Nephron (organoid): Measurements from ENCODE around the gene CCDC17.
A peak's percentile ranks its signal among the peaks of the same experiment; 100 is the strongest.

ENCODE experiments used
- H3K27ac Mint-ChIP-seq, 3 experiments: 2 replicates each; pipeline ENCODE4 v1.8.0; 2020; ENCODE audit warnings: mixed read lengths in 3 of 3, mild to moderate bottlenecking in 2 of 3, moderate library complexity in 1 of 3
- H3K27me3 Mint-ChIP-seq: 2 replicates; pipeline ENCODE4 v1.8.0; 2021; ENCODE audit warnings: low read depth, mild to moderate bottlenecking, moderate library complexity, mixed read lengths
- H3K36me3 Mint-ChIP-seq: 2 replicates; pipeline ENCODE4 v1.8.0; 2020; ENCODE audit warnings: low read depth, mixed read lengths
- H3K4me1 Mint-ChIP-seq: 2 replicates; pipeline ENCODE4 v1.8.0; 2020; ENCODE audit warnings: mixed read lengths
- H3K4me3 Mint-ChIP-seq, 3 experiments: 2 replicates each; pipeline ENCODE4 v1.8.0; 2020; ENCODE audit warnings: mild to moderate bottlenecking in 3 of 3, mixed read lengths in 3 of 3, moderate library complexity in 2 of 3
- H3K9me3 Mint-ChIP-seq: 2 replicates; pipeline ENCODE4 v1.8.0; 2020; ENCODE audit warnings: mixed read lengths
- TF ChIP-seq, protein P1 (sequence below), 3 experiments: fragments of 200-600 bp; sonication (generic); IDR thresholded peaks; one replicate each; pipeline ENCODE4 v1.5.0; 2021; ENCODE audit warnings: antibody characterized with exemption in 3 of 3; ENCODE audit not compliant: unreplicated experiment in 3 of 3

The CCDC17 gene

GRCh38 chr1:45589861-45590260 lies 34.0 kb downstream of the CCDC17 start:
- TF ChIP-seq, protein P1, sequence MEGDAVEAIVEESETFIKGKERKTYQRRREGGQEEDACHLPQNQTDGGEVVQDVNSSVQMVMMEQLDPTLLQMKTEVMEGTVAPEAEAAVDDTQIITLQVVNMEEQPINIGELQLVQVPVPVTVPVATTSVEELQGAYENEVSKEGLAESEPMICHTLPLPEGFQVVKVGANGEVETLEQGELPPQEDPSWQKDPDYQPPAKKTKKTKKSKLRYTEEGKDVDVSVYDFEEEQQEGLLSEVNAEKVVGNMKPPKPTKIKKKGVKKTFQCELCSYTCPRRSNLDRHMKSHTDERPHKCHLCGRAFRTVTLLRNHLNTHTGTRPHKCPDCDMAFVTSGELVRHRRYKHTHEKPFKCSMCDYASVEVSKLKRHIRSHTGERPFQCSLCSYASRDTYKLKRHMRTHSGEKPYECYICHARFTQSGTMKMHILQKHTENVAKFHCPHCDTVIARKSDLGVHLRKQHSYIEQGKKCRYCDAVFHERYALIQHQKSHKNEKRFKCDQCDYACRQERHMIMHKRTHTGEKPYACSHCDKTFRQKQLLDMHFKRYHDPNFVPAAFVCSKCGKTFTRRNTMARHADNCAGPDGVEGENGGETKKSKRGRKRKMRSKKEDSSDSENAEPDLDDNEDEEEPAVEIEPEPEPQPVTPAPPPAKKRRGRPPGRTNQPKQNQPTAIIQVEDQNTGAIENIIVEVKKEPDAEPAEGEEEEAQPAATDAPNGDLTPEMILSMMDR (IDR thresholded peaks at IDR 0.05; ENCODE audit: unreplicated experiment in 3 of 3), result no peak
- H3K27me3 Mint-ChIP-seq, result no peaks in the 10 kb centered on the region
- peaks cover 24% of the 10 kb centered on the region for H3K36me3 Mint-ChIP-seq
- H3K4me3 Mint-ChIP-seq, result no peak overlapping the region
- no peaks in the 10 kb centered on the region for H3K9me3 Mint-ChIP-seq
- peaks cover 20% of the 10 kb centered on the region for H3K4me1 Mint-ChIP-seq
- H3K27ac Mint-ChIP-seq, result no peak overlapping the region

DNA sequence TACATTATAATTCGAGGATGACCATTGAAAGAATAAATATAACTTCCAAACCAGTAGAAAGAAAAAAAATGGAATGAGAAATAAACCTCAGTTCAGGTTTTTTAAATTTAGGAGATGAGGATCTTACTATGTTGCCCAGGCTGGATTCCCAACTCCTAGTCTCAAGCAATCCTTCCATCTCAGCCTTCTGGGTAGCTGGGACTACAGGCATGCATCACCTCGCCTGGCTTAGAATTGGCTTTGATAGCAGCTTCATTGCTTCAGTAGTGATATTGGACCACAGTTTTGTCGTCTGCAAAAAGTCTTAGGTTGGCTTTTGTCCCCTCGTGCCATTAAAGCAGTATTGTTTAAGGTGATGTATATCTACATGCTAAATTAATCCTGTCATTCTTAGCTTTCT lies 37.1 kb downstream of the CCDC17 start:
- Mint-ChIP-seq H3K27me3 (no peaks in the 10 kb centered on the region), H3K4me3 (peak overlapping the region; percentile 93 to 96 (median 96)), H3K9me3 (no peaks in the 10 kb centered on the region), H3K27ac (no peak overlapping the region), H3K4me1 (peaks cover 23% of the 10 kb centered on the region), H3K36me3 (peaks cover 12% of the 10 kb centered on the region)
- TF ChIP-seq, protein P1 (IDR thresholded peaks at IDR 0.05; ENCODE audit: unreplicated experiment in 3 of 3), result no peak

- Mint-ChIP-seq H3K4me3 (peak overlapping the region; percentile 93 to 96 (median 96)), H3K4me1 (peaks cover 23% of the 10 kb centered on the region), H3K27ac (peak overlapping the region; percentile 84 to 98 (median 96)), H3K27me3 (no peaks in the 10 kb centered on the region), H3K9me3 (no peaks in the 10 kb centered on the region), H3K36me3 (peaks cover under 1% of the 10 kb centered on the region)
- TF ChIP-seq, protein P1 (IDR thresholded peaks at IDR 0.05; ENCODE audit: unreplicated experiment in 3 of 3), result no peak
These were observed 38.3 kb downstream of the CCDC17 start for GRCh38 chr1:45585496-45586075.

DNA sequence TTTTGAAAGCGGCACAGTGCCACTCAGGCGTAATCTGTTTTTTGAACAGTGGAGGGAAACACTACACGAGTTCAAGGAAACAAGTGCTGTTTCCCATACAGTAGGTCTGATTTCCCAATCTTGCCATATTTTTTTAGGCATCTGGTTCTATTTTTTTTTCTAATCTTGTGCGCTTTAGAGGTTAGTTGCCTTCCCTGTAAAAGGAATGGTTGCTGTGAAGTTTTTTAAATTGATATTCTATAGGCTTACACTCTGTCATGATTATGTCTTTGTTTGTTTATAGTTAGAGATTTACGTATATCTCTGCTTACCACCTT lies 38.8 kb downstream of the CCDC17 start:
- Mint-ChIP-seq H3K4me1 (peaks cover 23% of the 10 kb centered on the region), H3K4me3 (peak overlapping the region; percentile 93 to 96 (median 96)), H3K27me3 (no peaks in the 10 kb centered on the region), H3K9me3 (no peaks in the 10 kb centered on the region), H3K36me3 (no peaks in the 10 kb centered on the region), H3K27ac (peak overlapping the region; percentile 84 to 98 (median 96))
- TF ChIP-seq, protein P1 (IDR thresholded peaks at IDR 0.05; ENCODE audit: unreplicated experiment in 3 of 3), result no peak

DNA sequence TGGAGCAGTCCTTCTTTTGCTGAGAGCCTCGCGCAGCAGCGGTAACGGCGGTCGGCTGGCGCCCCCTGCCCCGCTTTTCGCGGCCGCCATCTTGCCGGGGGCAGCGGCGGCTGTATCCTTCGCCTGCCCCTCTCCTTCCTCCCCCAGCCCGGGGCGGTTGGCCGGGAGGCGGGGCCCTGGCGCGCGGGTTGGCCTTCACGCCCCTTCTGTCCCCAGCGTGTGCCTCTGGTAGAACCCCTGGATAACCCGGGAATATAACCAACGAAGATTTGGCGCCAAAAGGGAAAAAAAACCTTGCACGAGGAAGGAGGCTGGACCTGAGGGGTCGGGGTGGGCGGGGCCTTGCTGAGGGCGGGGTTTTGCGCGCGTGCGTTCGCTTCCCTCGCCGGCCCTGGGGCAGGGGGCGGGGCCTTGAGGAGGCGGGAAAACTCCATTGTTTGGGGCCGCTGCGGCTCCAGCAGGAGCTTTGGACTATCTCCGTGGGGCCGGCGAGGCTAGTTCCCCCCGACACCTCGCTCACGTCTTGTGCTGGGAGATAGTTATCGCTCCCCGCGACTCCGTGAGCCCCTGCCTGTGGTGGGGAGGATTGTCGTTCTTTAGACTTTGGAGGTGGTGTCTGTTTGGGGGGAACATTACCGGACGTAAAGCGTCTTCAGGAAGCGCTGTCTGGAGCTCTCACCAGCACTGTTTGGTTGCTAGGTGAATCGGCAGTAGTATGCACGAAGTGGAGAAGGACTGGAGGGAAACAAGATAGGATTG lies 39.3 kb downstream of the CCDC17 start:
- TF ChIP-seq, protein P1 (IDR thresholded peaks at IDR 0.05; ENCODE audit: unreplicated experiment in 3 of 3), result peak in 1 of 3 experiments; percentile 33
- Mint-ChIP-seq H3K4me1 (peaks cover 23% of the 10 kb centered on the region), H3K4me3 (peak overlapping the region; percentile 93 to 96 (median 96)), H3K27me3 (no peaks in the 10 kb centered on the region), H3K9me3 (no peaks in the 10 kb centered on the region), H3K27ac (peak overlapping the region; percentile 87 to 98 (median 96)), H3K36me3 (no peaks in the 10 kb centered on the region)
